GM21737 (cell line): Measurements from ENCODE around the gene HMCN2.

Experiments used
- ATAC-seq: cut with Tn5 transposase; IDR thresholded peaks from one replicate; pipeline ENCODE4 v1.9.1; 2021; ENCODE audit warnings: mild to moderate bottlenecking, moderate library complexity; ENCODE audit not compliant: unreplicated experiment

The HMCN2 gene

DNA sequence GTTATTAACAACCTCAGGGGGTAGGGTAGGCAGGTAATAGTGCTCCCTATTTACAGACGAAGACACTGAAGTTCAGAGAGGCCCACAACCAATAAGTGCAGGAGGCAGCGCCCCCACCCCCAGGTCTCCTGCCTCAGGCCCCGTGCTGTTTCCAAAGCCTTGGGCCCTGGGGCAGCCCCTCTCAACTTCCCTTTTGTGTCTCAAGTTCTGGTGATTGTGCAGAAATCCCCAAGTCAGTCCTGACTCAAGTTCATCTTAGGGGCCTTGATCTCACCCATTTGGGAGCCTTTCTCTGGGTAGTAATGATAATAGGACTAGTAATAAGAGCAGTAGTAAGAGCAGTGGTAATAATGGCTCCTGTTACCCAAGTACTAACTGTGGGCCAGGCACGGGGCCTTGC is 143.7 kb downstream of the HMCN2 start:
- no peak for ATAC-seq

DNA sequence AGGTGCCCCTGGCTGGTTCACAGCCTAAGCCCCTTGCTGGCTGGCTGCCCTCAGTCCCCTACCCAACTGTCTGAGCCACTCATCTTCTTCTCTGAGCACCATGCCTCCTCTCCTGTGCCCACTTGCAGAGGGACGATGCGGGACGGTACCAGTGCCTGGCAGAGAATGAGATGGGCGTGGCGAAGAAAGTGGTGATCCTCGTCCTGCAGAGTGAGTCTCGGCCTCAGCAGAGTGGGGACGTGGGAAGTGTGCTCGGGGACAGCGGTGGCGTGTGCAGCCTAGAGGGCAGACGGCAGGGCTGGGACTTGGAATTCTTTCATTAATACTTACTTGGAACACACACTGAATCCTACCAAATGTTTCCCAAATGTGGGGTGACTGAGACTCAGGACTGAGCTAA is 144.9 kb downstream of the HMCN2 start:
- ATAC-seq: no peak

DNA sequence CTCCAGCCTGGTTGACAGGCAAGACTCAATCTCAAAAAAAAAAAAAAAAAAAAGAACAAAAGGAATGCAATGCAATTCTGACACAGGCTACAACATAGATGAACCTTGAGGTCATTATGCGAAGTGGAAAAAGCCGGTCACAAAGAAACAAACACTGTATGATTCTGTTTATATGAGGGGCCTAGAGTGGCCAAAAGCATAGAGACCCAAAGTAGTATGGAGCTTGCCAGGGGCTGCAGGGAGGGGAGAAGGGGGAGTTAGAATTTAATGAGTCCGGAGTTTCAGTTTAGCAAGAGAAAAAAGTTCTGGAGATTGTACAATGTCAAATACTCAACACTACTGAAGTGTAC is 146.0 kb downstream of the HMCN2 start:
- ATAC-seq: no peak

DNA sequence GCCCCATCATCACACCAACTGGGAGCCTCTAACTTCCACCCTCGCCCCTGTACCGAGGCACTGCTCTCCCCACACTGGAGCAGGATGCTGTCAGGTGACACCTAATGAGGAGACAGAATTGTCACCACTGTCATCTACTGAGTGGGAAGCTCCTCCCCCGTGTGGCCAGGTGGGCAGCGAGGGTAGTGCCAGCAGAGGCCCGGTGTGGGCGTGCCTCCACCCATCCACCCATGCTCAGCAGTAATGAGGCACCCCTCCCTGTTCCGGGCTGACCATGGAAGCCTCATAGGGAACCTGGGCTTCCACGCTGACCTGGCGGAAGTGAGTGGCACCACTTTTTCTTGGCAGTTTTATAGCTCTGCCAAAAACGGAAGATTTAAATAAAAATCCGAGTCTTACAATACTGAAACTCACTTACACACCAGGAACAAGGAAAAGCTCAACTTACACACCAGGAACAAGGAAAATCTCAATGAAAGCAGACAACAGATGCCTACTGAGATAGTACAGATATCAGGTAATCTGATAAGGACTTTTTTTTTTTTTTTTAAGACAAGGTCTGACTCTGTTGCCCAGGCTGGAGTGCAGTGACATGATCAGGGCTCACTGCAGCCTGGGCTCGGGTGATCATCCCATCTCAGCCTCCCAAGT is 148.6 kb downstream of the HMCN2 start:
- no peak for ATAC-seq

GRCh38 chr9:130414910-130415746 is 149.6 kb downstream of the HMCN2 start:
- ATAC-seq: no peak

GRCh38 chr9:130417602-130418001 is 152.0 kb downstream of the HMCN2 start:
- no peak for ATAC-seq

- ATAC-seq: no peak
Measured at GRCh38 chr9:130418776-130419175, 153.2 kb downstream of the HMCN2 start.

DNA sequence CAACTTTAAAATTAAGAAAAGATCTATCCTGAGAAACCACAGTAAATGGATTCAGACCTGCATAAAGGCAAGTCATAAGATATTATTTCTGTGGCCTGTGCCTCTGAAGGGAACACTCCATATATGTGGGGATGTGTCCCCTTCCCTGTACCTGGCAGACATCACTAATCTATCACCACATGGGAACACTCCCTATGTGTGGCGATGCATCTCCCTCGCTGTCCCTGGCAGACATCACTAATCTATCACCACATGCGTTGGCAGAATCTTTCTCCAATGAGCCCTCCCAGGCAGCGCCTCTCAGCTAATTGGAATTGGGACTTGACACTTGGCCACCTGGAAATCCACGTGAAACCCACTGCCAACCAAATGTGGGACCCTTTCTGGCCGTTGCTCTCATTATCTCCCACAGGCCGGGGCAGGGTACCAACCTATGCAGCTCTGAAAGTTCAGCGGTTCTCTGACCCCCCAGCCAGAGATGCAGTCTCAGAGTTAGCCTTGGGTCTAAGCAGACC is 154.0 kb downstream of the HMCN2 start:
- ATAC-seq: no peak

DNA sequence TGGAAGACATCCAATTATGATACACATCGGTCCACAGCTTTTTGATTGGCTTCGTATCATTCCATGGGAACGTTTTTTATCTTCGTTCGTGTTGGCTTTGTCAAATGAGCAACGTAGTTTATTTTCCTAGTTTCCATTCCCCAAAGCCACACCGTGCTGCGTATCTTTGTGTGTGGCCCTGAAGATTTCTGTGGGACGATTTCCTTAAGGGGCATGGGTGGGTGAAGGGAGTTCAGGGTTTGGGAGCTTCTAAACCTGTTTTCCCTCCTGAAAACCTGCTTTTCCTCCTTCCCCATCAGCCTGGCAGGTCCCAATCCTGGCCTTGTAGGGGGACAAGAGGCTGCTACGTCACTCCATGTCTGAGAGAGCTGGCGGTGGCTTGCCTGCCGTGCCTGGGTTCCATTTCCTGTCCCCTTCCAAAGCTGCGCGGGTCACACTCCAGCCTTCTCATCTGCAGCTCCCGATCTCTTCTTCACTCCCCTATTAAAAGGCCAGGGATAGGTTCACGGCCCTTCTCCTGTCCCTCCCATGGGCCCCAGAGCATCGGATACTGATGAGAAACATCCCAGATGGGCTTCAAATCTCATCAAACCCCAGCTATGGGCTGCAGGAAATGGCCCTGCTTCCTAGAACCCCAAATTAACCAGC is 155.7 kb downstream of the HMCN2 start:
- ATAC-seq: no peak

- no peak for ATAC-seq
Measured at GRCh38 chr9:130421802-130422276, 156.3 kb downstream of the HMCN2 start.

GRCh38 chr9:130422546-130422945 is 157.0 kb downstream of the HMCN2 start:
- no peak for ATAC-seq

GRCh38 chr9:130423272-130423671 is 157.7 kb downstream of the HMCN2 start:
- no peak for ATAC-seq

DNA sequence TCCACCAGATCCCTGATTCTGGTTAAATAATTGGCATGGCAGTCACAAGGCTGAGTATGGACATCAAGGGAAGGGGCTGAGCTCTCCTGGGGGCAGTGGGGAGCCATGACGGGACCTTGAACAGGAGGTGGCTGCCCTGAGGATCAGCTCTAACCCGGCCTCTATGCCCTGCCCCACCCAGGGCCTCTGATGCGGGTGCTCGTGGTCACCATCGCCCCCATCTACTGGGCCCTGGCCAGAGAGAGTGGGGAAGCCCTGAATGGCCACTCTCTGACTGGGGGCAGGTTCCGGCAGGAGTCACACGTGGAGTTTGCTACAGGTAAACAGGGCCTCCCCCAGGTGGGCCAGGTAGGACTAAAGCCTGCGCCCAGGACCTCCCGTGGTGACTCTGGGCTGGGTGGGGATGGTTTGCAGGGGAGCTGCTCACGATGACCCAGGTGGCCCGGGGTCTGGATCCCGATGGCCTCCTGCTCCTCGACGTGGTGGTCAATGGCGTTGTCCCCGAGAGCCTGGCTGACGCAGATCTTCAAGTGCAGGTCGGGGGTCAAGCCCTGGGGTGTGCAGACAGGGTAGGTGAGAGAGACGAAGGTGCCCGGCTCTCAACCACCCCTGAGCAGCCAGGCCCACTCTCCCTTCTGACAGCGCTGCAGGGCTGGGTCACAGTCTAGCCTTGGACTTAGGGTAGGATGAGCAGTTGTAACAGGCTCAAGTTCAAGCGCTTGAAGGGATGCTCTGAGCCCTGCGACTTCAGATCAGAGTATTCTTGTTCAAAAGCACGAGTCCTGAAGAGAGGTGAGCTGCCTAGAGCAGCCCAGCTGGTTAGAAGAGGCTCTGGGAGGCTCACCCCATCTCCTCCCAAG is 159.3 kb downstream of the HMCN2 start:
- ATAC-seq: no peak

DNA sequence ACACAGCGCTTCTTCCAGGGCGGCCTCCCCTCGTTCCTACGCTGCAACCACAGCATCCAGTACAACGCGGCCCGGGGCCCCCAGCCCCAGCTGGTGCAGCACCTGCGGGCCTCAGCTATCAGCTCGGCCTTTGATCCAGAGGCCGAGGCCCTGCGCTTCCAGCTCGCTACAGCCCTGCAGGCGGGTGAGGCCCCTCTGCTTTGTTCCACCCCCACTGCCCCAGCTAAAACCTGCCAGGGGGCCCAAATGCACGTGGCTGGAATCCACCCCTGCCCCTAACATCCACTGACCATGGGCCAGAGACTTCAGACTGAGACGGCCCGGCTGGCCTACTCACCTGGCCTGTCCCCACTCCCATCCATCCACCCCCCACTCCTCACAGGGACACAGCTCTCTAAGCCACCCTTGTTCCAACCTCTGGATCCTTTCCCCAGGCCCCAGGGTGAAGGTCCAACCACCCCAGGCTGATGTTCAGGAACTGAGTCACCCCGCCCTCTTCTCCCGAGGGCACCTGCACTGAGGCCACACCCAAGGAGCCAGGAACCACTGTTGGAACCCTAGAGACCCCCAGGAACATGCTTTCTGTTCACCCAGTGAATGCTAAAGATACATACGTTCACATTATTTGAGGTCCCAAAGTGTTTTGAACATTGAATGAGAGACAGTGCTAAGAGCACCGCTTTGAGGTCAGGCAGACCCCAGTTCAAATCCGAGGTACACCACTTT is 160.3 kb downstream of the HMCN2 start:
- no peak for ATAC-seq

DNA sequence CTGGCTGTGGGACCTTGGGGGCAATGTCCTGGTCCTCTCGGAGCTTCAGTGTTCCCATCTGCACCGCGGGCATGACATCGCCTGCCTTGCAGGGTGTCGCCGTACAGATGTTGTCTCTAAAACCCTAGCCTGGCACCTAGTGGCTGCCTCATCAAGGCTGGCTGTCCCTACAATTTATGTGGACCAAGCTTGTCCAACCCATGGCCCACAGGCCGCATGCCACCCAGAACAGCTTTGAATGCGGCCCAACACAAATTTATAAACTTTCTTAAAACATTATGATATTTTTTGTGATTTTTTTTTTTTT is 160.9 kb downstream of the HMCN2 start:
- ATAC-seq: no peak

DNA sequence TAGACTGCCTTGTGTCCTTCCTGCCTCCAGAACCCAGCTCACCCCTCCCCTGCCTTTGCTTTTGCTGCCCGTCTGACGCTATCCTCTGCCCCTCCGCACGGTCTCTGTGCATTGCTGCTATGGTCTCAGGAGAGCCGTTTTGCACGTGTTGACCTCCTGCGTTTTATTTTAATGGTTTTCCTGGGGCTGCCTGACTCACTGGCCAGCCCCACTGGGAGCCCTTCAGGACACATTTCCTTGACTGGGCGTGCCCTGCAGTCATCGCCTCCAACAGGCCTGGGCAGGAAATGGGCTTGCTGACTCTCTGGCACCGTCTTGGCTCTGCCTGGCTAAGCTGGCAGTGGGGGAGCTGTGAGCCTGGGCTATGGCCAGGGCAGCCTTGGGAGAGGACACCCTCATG is 161.3 kb downstream of the HMCN2 start:
- ATAC-seq: no peak

GRCh38 chr9:130427326-130427725 is 161.8 kb downstream of the HMCN2 start:
- ATAC-seq: no peak

DNA sequence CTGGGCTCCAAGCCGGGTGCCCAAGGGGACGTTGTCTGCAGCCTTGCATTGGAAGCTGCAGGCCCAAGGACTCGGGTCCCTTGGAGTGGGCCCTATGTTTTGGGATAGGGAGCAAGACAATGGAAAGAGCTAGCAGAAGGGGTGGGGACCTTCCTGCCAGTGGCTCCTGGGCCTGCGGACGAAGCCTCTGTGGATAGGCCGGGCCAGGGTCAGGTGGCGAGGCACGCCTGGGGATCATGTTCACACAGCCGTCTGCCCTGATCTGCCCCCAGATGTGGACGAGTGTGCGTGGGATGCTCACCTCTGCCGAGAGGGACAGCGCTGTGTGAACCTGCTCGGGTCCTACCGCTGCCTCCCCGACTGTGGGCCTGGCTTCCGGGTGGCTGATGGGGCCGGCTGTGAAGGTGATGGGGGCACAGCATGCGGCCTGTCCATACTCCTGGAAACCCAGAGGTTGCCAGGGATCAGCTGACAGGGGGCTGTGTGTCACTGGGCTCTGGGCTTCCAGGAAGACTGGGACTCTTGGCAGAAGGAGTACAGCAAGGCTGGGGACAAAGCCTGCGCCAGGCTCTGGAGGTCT is 162.6 kb downstream of the HMCN2 start:
- no peak for ATAC-seq

DNA sequence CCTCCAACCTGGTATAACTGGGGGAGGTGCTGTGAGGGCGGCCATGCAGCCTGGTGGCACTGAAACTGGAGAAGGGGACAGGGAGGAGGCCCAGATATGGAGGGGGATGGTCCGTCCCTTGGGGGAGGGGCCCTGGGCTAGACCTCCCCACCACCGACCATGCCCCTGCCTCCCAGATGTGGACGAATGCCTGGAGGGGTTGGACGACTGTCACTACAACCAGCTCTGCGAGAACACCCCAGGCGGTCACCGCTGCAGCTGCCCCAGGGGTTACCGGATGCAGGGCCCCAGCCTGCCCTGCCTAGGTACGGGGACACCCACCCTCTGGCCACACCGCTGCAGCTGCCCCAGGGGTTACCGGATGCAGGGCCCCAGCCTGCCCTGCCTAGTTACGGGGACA is 163.8 kb downstream of the HMCN2 start:
- ATAC-seq: no peak

DNA sequence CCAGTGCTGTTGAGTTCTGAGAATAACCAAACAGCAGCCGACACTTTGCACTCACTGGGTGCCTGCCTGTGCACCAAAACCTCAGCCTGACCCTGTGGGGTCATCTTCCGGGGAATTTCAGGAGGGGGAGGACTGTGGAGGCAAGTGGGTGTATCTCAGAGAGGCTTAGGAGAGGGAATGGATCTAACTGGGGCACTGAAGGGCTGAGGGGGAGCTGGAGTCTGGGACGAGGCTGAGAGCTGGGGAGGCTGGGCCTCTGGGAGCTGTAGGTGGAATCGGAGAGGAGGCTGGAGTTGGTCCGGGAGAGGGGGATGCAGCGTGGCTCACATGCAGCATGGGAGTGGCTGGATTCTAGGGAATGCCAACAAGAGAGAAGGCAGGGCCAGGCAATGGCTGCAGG is 164.3 kb downstream of the HMCN2 start:
- ATAC-seq: no peak
